B cell (primary cell): Measurements from ENCODE around the gene SSTR1. TPM values are rescaled to one million over a fixed set of nuclear protein-coding genes. Genes with fewer than 3 reads are reported as not detected.

ENCODE experiments used
- ATAC-seq: fragments of 200-7000 bp; cut with Tn5 transposase; one replicate; pipeline ENCODE4 v1.10.0; 2021; ENCODE audit warnings: low read depth, mild to moderate bottlenecking, moderate number of reproducible peaks, moderate library complexity
- CTCF ChIA-PET: fragments of 350-600 bp; sonication (Branson Sonifier 250); formaldehyde crosslinking; loops from one replicate; lab custom pipeline; 2021; ENCODE audit warnings: antibody characterized with exemption, inconsistent platforms; lab: Charles Lee
- POLR2A ChIA-PET: fragments of 350-600 bp; sonication (Branson Sonifier 250); formaldehyde crosslinking; loops from one replicate; lab custom pipeline; 2021; ENCODE audit warnings: antibody characterized with exemption; lab: Charles Lee
- DNase-seq: peaks from one replicate; pipeline ENCODE4 v3.0.0; 2013
- H2AFZ ChIP-seq: 2 replicates; pipeline ENCODE4 v1.6.1; 2012; ENCODE audit warnings: mild to moderate bottlenecking, low read depth, low read length; ENCODE audit not compliant: insufficient read depth, poor library complexity, severe bottlenecking
- H3K27ac ChIP-seq, 2 donors: 1 replicate in 1 of 2; 2 replicates in 1 of 2; pipeline ENCODE4 v1.5.1; 2012 to 2013; ENCODE audit warnings: low read length in 2 of 2, mild to moderate bottlenecking in 2 of 2, moderate library complexity in 1 of 2
- H3K27me3 ChIP-seq, 4 experiments: fragments of 200-600 bp in 1 of 4; sonication (generic) in 1 of 4; replicated peaks in 1 of 4; 1 replicate in 2 of 4; 2 replicates in 2 of 4; pipeline versions ENCODE4 v1.6.1 to v1.7.0; 2013 to 2016; ENCODE audit warnings: low read length in 3 of 4, mild to moderate bottlenecking in 2 of 4, mixed read lengths in 1 of 4, moderate library complexity in 1 of 4; ENCODE audit not compliant: insufficient read depth in 4 of 4, control insufficient read depth in 3 of 4; ENCODE audit errors: control extremely low read depth in 1 of 4
- H3K36me3 ChIP-seq, 2 experiments: replicated peaks in 1 of 2; 1 replicate in 1 of 2; 2 replicates in 1 of 2; pipeline versions ENCODE4 v1.6.1 to v1.7.1; 2013; ENCODE audit warnings: low read length in 1 of 2; ENCODE audit not compliant: insufficient read depth in 2 of 2, control insufficient read depth in 1 of 2; ENCODE audit errors: control extremely low read depth in 1 of 2, extremely low read depth in 1 of 2
- H3K4me1 ChIP-seq, 2 donors: fragments of 200-600 bp in 1 of 2; sonication (generic) in 1 of 2; 1 replicate in 1 of 2; 2 replicates in 1 of 2; pipeline versions ENCODE4 v1.5.1 to v1.6.1; 2013 to 2017; ENCODE audit warnings: low read length in 2 of 2; ENCODE audit not compliant: control insufficient read depth in 2 of 2, insufficient read depth in 2 of 2
- H3K4me2 ChIP-seq: replicated peaks from 2 replicates; pipeline ENCODE3; 2012; ENCODE audit warnings: mild to moderate bottlenecking, low read depth, low read length; ENCODE audit not compliant: poor library complexity, severe bottlenecking
- H3K4me3 ChIP-seq, 5 experiments: fragments of 200-600 bp in 1 of 5; sonication (generic) in 1 of 5; 1 replicate in 3 of 5; 2 replicates in 2 of 5; pipeline versions ENCODE4 v1.5.1 to v1.7.0; 2011 to 2016; ENCODE audit warnings: low read length in 4 of 5, mild to moderate bottlenecking in 4 of 5, low read depth in 2 of 5, control low read depth in 1 of 5, moderate library complexity in 1 of 5; ENCODE audit not compliant: insufficient read depth in 1 of 5; ENCODE audit errors: control extremely low read depth in 1 of 5, extremely low read depth in 1 of 5
- H3K79me2 ChIP-seq: fragments of 200-600 bp; sonication (generic); one replicate; pipeline ENCODE4 v1.6.0; 2016; ENCODE audit warnings: low read length; ENCODE audit not compliant: control insufficient read depth, insufficient read depth
- H3K9ac ChIP-seq: fragments of 200-600 bp; sonication (generic); 2 replicates; pipeline ENCODE4 v1.6.1; 2017; ENCODE audit warnings: mild to moderate bottlenecking, low read length, moderate library complexity
- H3K9me3 ChIP-seq, 3 donors: one replicate each; pipeline versions ENCODE4 v1.6.1 to v1.7.1; 2013; ENCODE audit warnings: low read length in 2 of 3; ENCODE audit not compliant: control insufficient read depth in 2 of 3, insufficient read depth in 1 of 3; ENCODE audit errors: control extremely low read depth in 1 of 3
- H4K20me1 ChIP-seq: 2 replicates; pipeline ENCODE4 v1.6.0; 2012; ENCODE audit warnings: mild to moderate bottlenecking, low read length; ENCODE audit not compliant: insufficient read depth, control insufficient read depth, poor library complexity, severe bottlenecking
- H3K27ac Mint-ChIP-seq: one replicate; pipeline ENCODE4 v1.8.0; 2021; ENCODE audit warnings: mixed read lengths
- H3K27me3 Mint-ChIP-seq: one replicate; pipeline ENCODE4 v1.8.0; 2021; ENCODE audit warnings: mixed read lengths
- H3K4me1 Mint-ChIP-seq: one replicate; pipeline ENCODE4 v1.8.0; 2021; ENCODE audit warnings: mixed read lengths
- H3K4me3 Mint-ChIP-seq: one replicate; pipeline ENCODE4 v1.8.0; 2021; ENCODE audit warnings: mixed read lengths
- H3K9me3 Mint-ChIP-seq: one replicate; pipeline ENCODE4 v1.8.0; 2022; ENCODE audit warnings: mixed read lengths; ENCODE audit not compliant: insufficient read depth
- EZH2 ChIP-seq: IDR thresholded peaks from 2 replicates; pipeline ENCODE4 v1.6.1; 2012; ENCODE audit warnings: borderline replicate concordance, low read depth, mild to moderate bottlenecking, moderate library complexity, low read length; ENCODE audit not compliant: insufficient read depth, poor library complexity, severe bottlenecking
- WGBS: methylation state at CpG from one replicate; pipeline ENCODE4 v1.1.5; 2013; ENCODE audit warnings: missing lambda C conversion rate; ENCODE audit not compliant: insufficient coverage; 5-methylcytosine and 5-hydroxymethylcytosine counted together
- intact Hi-C: fragments of 100-400 bp; cut with micrococcal nuclease; formaldehyde crosslinking; loops from one replicate; pipeline ENCODE4 v1.10.0; 2022
- polyA plus RNA-seq: library from polyadenylated mRNA; depleted of rRNA; stranded (reverse); fragments of >200 nt; gene quantifications from 2 replicates; pipeline ENCODE4 v1.2.3, GENCODE V29; 2012
- total RNA-seq, 2 donors: library from RNA; stranded (reverse); fragments of 120-200 nt in 1 of 2; gene quantifications; 1 replicate in 1 of 2; 2 replicates in 1 of 2; pipeline versions ENCODE4 v1.2.3 to v1.2.4, GENCODE V29; 2013 to 2022
- TF ChIP-seq, protein P1 (sequence below): fragments of 200-600 bp; IDR thresholded peaks from one replicate; pipeline ENCODE4 v1.8.0; 2022; ENCODE audit warnings: antibody characterized with exemption, mild to moderate bottlenecking

The SSTR1 gene
- total and polyA plus RNA-seq, 2 donors (not counting 1 experiment from before 2014, with no cell fraction given): not detected

DNA sequence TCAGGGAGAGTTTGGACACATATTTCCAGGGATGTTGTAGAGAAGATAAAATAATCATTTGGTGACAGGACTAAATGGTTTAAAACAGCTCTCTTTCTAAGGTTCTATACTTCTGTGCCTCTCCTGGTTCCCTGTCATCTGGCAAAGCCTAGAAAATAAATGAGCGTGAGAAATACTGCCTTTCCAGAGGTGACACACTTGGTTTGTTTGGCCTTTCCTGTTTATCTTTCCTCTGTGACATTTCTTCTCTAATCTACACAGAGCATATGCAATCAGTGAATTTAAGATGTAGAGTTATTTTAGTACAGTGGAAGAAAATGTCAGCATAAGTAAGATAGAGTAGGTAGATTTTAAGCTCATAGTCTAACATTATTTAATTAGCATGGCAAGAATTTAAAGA lies 22.0 kb upstream of the SSTR1 start:
- POLR2A ChIA-PET: no interaction called here
- Histone ChIP-seq H3K27ac (no peak overlapping the region), H4K20me1 (no peaks in the 10 kb centered on the region), H3K9ac (no peak overlapping the region), H3K9me3 (no peaks in the 10 kb centered on the region), H2AFZ (no peak overlapping the region), H3K79me2 (no peaks in the 10 kb centered on the region), H3K4me3 (no peak overlapping the region), H3K27me3 (no peaks in the 10 kb centered on the region), H3K36me3 (no peaks in the 10 kb centered on the region), H3K4me1 (no peaks in the 10 kb centered on the region), H3K4me2 (no peak overlapping the region)
- TF ChIP-seq, protein P1, sequence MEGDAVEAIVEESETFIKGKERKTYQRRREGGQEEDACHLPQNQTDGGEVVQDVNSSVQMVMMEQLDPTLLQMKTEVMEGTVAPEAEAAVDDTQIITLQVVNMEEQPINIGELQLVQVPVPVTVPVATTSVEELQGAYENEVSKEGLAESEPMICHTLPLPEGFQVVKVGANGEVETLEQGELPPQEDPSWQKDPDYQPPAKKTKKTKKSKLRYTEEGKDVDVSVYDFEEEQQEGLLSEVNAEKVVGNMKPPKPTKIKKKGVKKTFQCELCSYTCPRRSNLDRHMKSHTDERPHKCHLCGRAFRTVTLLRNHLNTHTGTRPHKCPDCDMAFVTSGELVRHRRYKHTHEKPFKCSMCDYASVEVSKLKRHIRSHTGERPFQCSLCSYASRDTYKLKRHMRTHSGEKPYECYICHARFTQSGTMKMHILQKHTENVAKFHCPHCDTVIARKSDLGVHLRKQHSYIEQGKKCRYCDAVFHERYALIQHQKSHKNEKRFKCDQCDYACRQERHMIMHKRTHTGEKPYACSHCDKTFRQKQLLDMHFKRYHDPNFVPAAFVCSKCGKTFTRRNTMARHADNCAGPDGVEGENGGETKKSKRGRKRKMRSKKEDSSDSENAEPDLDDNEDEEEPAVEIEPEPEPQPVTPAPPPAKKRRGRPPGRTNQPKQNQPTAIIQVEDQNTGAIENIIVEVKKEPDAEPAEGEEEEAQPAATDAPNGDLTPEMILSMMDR: no peak
- no peak for TF ChIP-seq EZH2
- no peak overlapping the region for H3K4me3 Mint-ChIP-seq
- H3K27ac Mint-ChIP-seq: no peak overlapping the region
- intact Hi-C loops: no loop called here
- ATAC-seq (no peak), DNase-seq (no peak)
- no CpG with 5 or more reads among the region's 1 CpG for WGBS
- H3K4me1 Mint-ChIP-seq: no peaks in the 10 kb centered on the region
- no peaks in the 10 kb centered on the region for H3K9me3 Mint-ChIP-seq
- CTCF ChIA-PET: no interaction called here
- H3K27me3 Mint-ChIP-seq: no peaks in the 10 kb centered on the region

DNA sequence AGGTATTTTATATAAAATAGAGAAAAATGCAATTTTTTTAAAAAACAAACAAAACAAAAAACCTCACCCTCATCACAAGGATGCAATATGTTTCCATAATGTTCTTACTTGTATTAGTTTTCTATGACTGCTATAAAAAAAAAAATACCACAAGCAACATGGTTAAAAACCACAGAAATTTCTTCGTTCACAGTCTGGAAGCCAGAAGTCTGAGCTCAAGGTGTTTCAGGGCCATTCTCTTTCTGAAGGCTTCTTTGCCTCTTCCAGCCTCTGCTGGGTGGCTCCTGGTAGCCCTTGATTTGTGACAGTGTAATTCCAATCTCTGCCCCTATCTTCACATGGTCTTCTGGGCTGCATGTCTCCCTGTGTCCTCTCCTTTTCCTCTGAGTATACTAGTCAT lies 21.5 kb upstream of the SSTR1 start:
- intact Hi-C loops: no loop called here
- POLR2A ChIA-PET: no interaction called here
- no peak overlapping the region for H3K9ac ChIP-seq
- CTCF ChIA-PET: no interaction called here
- Mint-ChIP-seq H3K4me1 (no peaks in the 10 kb centered on the region), H3K4me3 (no peak overlapping the region), H3K9me3 (no peaks in the 10 kb centered on the region), H3K27ac (no peak overlapping the region), H3K27me3 (no peaks in the 10 kb centered on the region)
- no peaks in the 10 kb centered on the region for H3K79me2 ChIP-seq
- no peaks in the 10 kb centered on the region for H3K4me1 ChIP-seq
- ATAC-seq (no peak), DNase-seq (no peak)
- WGBS: 0% methylated on average over 1 of the region's 1 CpG
- no peaks in the 10 kb centered on the region for H4K20me1 ChIP-seq
- H3K27ac ChIP-seq: no peak overlapping the region
- no peaks in the 10 kb centered on the region for H3K27me3 ChIP-seq
- no peak overlapping the region for H2AFZ ChIP-seq
- TF ChIP-seq EZH2: no peak
- TF ChIP-seq, protein P1: no peak
- no peak overlapping the region for H3K4me3 ChIP-seq
- no peaks in the 10 kb centered on the region for H3K36me3 ChIP-seq
- H3K4me2 ChIP-seq: no peak overlapping the region
- H3K9me3 ChIP-seq: no peaks in the 10 kb centered on the region
